AG20443 (cell line): ENCODE results near the gene PARG.
"Not testable (repeated sequence)": the region's sequence is repeated elsewhere in the genome, so short reads cannot be mapped to it uniquely, and the experiment has no call there.

Source experiments
- DNase-seq: peaks from one replicate; pipeline ENCODE4 v3.0.0; 2012; ENCODE audit warnings: low spot score, mixed read lengths

Gene PARG

GRCh38 chr10:49830016-49830415, 111.8 kb downstream of the PARG start:
- DNase-seq = no peak

GRCh38 chr10:49827297-49827696, 114.5 kb downstream of the PARG start:
- no peak for DNase-seq

GRCh38 chr10:49819234-49819958, 122.4 kb downstream of the PARG start:
- DNase-seq = no peak

DNA sequence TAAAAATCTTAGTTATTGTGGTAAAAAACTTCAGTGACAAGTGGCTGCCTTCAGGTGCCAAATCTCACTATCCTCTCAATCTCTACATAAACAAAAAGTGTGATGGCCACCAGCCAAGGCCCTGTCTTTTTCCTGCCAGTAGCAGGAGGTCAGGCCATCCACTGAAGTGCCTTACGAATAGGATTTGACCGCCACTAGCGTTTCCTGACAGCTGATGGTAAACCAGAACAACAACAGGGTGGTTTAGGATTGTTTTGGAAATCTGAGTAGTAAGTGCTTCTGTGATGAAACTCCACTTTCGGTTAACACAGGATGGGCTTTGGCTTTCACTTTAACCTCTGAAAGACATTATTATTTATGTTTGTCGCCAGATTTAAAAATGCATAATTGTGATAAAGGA, 124.0 kb downstream of the PARG start:
- no peak for DNase-seq

DNA sequence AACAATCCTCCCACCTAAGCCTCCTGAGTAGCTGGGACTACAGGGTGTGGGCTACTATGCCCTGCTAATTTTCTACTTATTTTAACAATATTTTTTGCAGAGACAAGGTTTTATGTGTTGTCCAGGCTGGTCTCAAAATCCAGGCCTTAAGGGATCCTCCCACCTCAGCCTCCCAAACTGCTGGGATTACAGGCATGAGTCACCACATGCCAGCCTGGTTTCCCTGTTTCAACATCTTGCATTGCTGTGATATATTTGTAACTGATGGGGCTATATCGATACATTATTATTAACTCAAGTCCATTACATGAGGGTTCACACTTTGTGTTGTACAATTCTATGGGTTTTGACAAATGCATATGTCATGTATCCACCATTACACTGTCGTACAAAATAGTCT, 137.8 kb downstream of the PARG start:
- DNase-seq = no peak

DNA sequence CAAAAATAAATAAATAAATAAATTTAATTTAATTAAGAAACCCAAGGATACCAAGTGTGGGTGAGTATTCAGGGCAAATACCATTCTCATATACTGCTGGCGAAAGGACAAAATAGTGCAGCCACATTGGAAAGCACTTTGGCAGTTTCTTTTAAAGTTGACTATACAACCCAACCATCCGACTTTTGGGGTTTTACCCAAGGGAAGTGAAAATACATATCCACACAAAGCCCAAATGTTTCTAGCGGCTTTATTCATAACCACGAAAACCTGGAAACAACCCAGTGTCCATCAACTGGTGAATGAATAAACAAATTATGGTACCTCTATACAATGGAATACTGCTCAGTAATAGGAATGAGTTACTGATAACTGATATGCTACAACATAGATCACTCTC, 143.6 kb downstream of the PARG start:
- no peak for DNase-seq

DNA sequence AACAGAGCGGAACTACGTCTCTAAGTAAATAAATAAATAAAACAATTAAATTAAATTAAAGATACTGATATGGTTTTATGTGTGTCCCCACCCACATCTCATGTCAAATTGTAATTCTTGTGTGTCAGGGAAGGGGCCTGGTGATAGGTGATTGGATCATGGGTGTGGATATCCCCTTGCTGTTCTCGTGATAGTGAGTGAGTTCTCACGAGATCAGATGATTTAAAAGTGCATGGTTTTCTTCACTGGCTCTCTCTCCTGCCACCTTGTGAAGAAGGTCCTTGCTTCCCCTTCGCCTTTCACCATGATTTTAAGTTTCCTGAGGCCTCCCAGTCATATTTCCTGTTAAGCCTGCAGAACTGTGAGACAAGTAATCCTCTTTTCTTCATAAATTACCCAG, 150.7 kb downstream of the PARG start:
- no peak for DNase-seq

DNA sequence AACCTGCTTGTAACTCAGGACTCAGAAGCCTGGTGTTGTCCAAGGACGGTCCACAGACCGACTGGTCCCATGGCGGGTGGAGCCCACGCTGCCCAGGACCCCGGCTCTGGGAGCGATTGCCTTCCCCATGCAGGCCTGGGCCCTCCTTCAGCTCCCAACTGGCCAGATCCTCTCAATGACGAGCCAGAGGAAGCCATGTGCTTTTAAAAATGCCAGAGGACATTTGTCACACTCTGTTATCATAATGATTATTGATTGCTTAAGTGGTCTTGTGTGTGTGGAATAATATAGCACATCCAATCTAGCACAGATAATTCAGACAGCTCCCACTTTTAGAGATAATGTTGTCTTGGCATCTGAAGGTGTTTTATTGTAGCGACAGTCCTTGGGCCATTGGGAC, 157.1 kb downstream of the PARG start:
- DNase-seq = no peak

DNA sequence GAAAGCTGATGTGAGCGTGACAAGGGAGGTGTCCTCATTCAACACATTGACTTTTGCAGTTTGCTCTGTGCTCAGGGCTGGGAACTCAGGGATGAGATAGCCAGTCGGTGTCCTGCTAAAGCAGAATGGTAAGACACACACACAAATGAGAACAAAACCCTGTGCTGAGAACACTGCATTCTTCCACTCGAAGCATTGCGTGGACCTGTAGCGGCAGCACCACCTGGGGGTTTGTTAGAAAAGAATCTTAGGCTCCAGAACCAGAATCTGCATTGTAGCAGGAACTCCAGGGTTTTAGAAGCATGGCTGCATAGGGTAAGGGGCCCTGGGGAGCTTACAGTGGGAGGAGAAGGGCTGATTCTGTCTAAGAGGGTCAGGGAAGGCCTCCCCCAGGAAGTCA, 158.2 kb downstream of the PARG start:
- no peak for DNase-seq

DNA sequence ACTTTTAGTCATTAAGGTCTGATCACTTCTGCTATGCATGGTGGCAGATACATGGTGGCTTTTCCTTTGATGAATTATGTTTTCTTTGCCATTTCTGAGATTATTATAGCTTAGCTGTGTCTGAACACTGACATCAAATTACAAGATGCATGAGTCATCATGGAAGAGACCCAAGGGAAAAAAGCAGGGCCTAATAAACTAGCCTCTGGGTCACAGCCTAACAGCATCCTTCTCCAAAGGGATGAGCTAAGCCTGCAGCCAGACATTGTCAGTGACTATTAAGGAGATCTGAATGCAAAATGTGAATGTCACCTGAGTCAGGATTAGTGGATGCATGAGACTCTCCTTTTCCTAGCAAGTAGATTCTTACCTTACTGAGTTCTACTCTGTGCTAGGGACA, 160.6 kb downstream of the PARG start:
- DNase-seq = no peak

GRCh38 chr10:49778197-49778596, 163.6 kb downstream of the PARG start:
- DNase-seq = no peak

DNA sequence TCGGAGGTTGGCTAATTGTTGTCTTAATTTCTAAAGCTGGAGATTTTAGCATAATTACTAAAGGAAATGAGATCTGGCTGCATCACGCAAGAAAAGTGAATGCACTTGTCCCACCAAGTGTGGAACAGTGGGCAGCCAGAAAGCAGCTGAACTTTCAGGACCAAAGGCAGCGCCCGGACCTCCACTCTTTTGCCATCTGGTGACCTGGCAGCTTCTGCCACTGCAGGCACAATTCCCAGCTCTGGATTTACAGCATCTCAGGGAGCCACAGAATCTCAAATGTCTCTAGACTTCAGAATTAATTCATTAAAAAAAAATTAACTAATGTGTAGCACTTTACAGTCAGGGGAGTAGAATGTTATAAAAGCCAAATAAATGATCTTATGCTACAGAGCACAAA, 165.0 kb downstream of the PARG start:
- DNase-seq = no peak

GRCh38 chr10:49775014-49775413, 166.8 kb downstream of the PARG start:
- no peak for DNase-seq

- DNase-seq = not testable (repeated sequence)
These were observed 168.9 kb downstream of the PARG start for GRCh38 chr10:49772944-49773343.

GRCh38 chr10:49771046-49771445, 170.8 kb downstream of the PARG start:
- DNase-seq = not testable (repeated sequence)

DNA sequence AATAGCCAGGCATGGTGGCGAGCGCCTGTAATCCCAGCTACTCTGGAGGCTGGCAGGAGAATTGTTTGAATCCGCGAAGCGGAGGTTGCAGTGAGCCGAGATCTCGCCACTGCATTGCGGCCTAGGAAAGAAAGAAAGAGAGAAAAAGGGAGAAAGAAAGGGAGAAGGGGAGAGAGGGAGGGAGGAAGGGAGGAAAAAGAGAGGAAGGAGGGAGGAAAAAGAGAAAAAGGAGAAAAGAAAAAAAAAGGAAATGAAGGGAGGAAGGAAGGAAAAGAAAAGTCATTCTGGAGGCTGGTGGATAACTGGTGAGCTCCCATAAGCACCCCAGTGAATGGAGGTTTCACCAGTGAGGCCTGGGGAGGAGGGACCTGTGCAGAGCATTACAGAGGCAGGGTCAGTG, 172.1 kb downstream of the PARG start:
- DNase-seq = no peak

DNA sequence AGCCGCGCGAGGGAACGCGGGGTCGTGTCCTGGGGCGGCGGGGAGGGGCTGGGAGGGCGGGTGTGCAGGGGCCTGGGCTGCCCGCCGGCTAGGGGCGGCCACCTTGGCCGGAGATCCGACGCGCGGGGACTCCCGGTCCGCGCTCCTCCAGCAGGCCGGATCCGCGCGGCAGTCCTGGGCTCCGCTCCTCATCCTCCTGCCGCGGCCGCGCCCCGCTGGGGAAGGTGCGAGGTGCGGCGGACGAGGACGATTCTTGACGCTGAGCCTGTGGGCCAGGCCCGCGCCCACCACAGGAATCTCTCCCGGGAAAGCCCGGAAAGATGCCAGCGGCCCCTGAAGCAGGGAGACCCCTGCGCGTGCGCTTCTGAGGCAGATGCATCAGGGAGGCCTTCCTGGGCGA, 173.1 kb downstream of the PARG start:
- no peak for DNase-seq

GRCh38 chr10:49768329-49768728, 173.5 kb downstream of the PARG start:
- DNase-seq = no peak
